Pancreas (tissue), 10 donors: ENCODE measurements around the gene AK3. TPM values are rescaled to one million over a fixed set of nuclear protein-coding genes. Genes with fewer than 3 reads are reported as not detected.
A peak's percentile ranks its signal among the peaks of the same experiment; 100 is the strongest.
"Not testable (repeated sequence)": the region's sequence is repeated elsewhere in the genome, so short reads cannot be mapped to it uniquely, and the experiment has no call there.

Source experiments
- ATAC-seq, 4 donors: fragments of 200-7000 bp; cut with Tn5 transposase; one replicate each; pipeline versions ENCODE4 v1.8.0 to v1.9.1; 2020; ENCODE audit warnings: mild to moderate bottlenecking in 4 of 4, moderate library complexity in 4 of 4
- DNase-seq, 6 donors: peaks; one replicate each; pipeline ENCODE4 v3.0.0-alpha.2; 2020
- FAIRE-seq: peaks from 2 replicates; lab custom pipeline; 2012; peaks lifted over from hg19 to GRCh38; lab: Jason Lieb, UNC
- H3K27ac ChIP-seq, 4 donors: fragments of 200-600 bp; sonication (generic); 1 replicate in 3 of 4; 2 replicates in 1 of 4; pipeline versions ENCODE4 v1.5.0 to v1.8.0; 2020
- H3K27me3 ChIP-seq, 4 donors: fragments of 200-600 bp; one replicate each; pipeline ENCODE4 v1.8.0; 2021
- H3K36me3 ChIP-seq, 3 donors: fragments of 200-600 bp; sonication (generic) in 1 of 3; one replicate each; pipeline versions ENCODE4 v1.5.0 to v1.8.0; 2020 to 2021
- H3K4me1 ChIP-seq, 3 donors: fragments of 200-600 bp; one replicate each; pipeline ENCODE4 v1.8.0; 2021
- H3K4me3 ChIP-seq, 4 donors: fragments of 200-600 bp; sonication (generic) in 2 of 4; one replicate each; pipeline versions ENCODE4 v1.5.0 to v1.8.0; 2020 to 2021
- H3K9me3 ChIP-seq, 4 donors: fragments of 200-600 bp; one replicate each; pipeline ENCODE4 v1.8.0; 2021
- WGBS, 2 donors: extraction: QIAGEN DNeasy Blood & Tissue Kit; methylation state at CpG; one replicate each; pipeline ENCODE4 v1.1.7; 2013; 5-methylcytosine and 5-hydroxymethylcytosine counted together
- intact Hi-C, 3 donors: fragments of 100-400 bp; cut with DNase I; formaldehyde crosslinking; loops; one replicate each; pipeline versions ENCODE4 v1.11.1 to v1.14.2; 2022
- polyA plus RNA-seq, 2 donors: library from polyadenylated mRNA; stranded (reverse); fragments of 200-250 nt; gene quantifications; one replicate each; pipeline ENCODE4 v1.2.3, GENCODE V29; 2013
- total RNA-seq, 6 donors: library from RNA; stranded (reverse); fragmentation: NEBNext Ultra II Directional in 4 of 6; extraction: Animal tissue kit (Norgen Biotek cat#: 25700) in 4 of 6; gene quantifications; one replicate each; pipeline versions ENCODE4 v1.2.1 to v1.2.4, GENCODE V29; 2021 to 2023
- TF ChIP-seq, protein P1 (sequence below), 4 donors: fragments of 200-600 bp; sonication (generic) in 3 of 4; IDR thresholded peaks; one replicate each; pipeline versions ENCODE4 v1.5.0 to v1.8.0; 2021; ENCODE audit warnings: antibody characterized with exemption in 4 of 4
- donor health status: healthy with polysubstance abuse.
- donor health status: DM: no; HTN: no; CAD: no; lungs with moderate emphysema.
- donor health status: DM: no; HTN: no; CAD: no.
- donor health status: control.
- donor health status: control.
- donor health status: Bipolar disorder and iron deficiency.
- donor health status: DM: yes; HTN: yes; CAD: no.
- donor health status: DM: no; HTN: no; CAD: no.
- donor health status: DM: no; HTN: no; CAD: no.
- donor health status: DM: yes; HTN: yes; CAD: no.

AK3 gene
- total and polyA plus RNA-seq, 8 donors = 16.2 to 34.5 (median 23.0) TPM

DNA sequence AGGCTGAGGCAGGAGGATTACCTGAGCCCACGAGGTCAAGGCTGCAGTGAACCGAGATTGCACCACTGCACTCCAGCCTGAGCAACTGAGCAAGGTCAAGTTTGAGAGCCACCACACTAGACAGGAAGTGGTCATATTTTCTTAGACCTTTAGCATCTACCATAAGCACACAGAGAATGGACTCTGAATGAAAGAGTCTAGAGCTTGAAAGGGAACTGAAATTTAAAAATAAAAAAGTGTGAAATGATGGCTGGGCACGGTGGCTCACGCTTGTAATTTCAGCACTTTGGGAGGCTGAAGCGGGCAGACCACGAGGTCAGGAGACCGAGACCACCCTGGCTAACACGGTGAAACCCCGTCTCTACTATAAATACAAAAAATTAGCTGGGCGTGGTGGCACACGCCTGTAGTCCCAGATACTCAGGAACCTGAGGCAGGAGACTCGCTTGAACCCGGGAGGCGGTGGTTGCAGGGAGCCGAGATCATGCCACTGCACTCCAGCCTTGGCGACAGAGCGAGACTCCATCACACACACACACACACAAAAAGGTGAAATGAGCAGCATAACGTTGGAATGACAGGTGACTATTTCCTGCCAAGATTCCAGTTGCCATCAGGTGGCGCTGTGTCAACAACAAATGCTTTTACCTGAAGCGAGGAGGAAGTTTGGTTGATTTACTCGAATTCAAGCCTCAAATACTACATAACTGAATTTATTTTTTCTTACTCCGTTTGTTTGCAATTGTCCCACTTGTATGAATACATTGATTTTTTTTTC, 21.3 kb upstream of the AK3 start:
- 14 to 16% methylated on average over 22 of the region's 22 CpGs for WGBS, 2 donors
- TF ChIP-seq, protein P1, sequence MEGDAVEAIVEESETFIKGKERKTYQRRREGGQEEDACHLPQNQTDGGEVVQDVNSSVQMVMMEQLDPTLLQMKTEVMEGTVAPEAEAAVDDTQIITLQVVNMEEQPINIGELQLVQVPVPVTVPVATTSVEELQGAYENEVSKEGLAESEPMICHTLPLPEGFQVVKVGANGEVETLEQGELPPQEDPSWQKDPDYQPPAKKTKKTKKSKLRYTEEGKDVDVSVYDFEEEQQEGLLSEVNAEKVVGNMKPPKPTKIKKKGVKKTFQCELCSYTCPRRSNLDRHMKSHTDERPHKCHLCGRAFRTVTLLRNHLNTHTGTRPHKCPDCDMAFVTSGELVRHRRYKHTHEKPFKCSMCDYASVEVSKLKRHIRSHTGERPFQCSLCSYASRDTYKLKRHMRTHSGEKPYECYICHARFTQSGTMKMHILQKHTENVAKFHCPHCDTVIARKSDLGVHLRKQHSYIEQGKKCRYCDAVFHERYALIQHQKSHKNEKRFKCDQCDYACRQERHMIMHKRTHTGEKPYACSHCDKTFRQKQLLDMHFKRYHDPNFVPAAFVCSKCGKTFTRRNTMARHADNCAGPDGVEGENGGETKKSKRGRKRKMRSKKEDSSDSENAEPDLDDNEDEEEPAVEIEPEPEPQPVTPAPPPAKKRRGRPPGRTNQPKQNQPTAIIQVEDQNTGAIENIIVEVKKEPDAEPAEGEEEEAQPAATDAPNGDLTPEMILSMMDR (IDR thresholded peaks at IDR 0.05) = peak; percentile 57 to 75 (median 66)
- peak; percentile 32 for FAIRE-seq

DNA sequence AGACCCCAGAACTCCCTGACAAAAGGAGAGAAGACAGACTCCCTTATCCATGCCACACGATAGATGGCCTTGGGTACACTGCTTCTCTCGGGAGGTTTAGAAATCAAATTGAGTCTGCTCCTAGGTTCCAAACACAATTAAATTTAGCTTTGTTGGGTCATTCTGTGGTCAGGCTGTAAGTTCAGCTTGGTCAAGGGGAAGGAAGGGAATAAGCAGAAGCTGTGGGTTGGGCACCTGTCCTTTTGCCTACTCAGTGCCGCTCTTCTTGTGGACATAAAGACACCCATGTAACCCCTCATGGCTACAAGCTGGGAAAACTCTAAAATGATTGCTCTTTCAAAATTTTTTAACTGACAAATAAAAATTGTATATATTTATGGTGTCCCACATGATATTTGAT, 19.1 kb upstream of the AK3 start:
- FAIRE-seq = no peak
- no peaks in the 10 kb centered on the region for H3K9me3 ChIP-seq
- H3K27ac ChIP-seq = no peak overlapping the region
- DNase-seq = no peak
- intact Hi-C loops = loop anchor here in 1 of 3 donors (10.0 kb wide), 1 partner anchor 225 kb away; the partner anchor contains the start of gene JAK2
- H3K4me3 ChIP-seq = no peak overlapping the region
- WGBS, 2 donors = 73 to 76% methylated on average over 3 of the region's 3 CpGs
- peak in 2 of 4 donors; percentile 30 to 43 for ATAC-seq
- TF ChIP-seq, protein P1 (IDR thresholded peaks at IDR 0.05) = no peak
- no peaks in the 10 kb centered on the region for H3K36me3 ChIP-seq
- no peaks in the 10 kb centered on the region for H3K27me3 ChIP-seq
- peaks cover 0 to 10% (median 0%) of the 10 kb centered on the region in 3 donors for H3K4me1 ChIP-seq

More for the DNA sequence above, 21.3 kb upstream of the AK3 start:
- Histone ChIP-seq H3K27me3 (no peaks in the 10 kb centered on the region), H3K4me1 (peaks cover 0 to 10% (median 0%) of the 10 kb centered on the region in 3 donors), H3K9me3 (no peaks in the 10 kb centered on the region), H3K4me3 (peak overlapping the region in 2 of 4 donors; percentile 8 to 28), H3K36me3 (no peaks in the 10 kb centered on the region), H3K27ac (peak overlapping the region in 2 of 4 donors; percentile 24 to 63)
- intact Hi-C loops = loop anchor here in 1 of 3 donors (10.0 kb wide), 1 partner anchor 223 kb away; the partner anchor contains the start of gene JAK2
- ATAC-seq (peak; percentile 89 to 92 (median 90)), DNase-seq (peak; percentile 57 to 86 (median 76))

DNA sequence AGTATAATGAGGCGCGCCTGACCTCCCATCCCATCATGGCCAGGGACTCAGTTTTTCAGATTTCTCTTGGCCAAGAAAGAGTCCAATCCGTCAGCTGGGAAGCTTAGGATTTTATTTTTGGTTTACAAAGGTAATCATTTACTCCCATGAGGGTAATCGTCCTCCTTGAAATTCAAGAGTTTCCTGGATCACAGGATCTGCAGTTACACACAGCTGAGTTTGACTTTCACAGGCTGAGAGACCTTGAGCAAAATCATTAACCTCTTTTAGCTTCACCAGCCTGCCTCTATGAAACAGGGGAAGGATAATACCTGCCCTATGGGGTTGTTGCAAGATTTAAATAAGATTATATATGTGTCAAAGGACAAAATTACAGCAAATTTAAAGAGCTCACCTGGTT, 15.4 kb upstream of the AK3 start:
- DNase-seq (no peak), FAIRE-seq (no peak), ATAC-seq (peak; percentile 44 to 69 (median 50))
- no peak overlapping the region for H3K27ac ChIP-seq
- TF ChIP-seq, protein P1 (IDR thresholded peaks at IDR 0.05) = no peak
- H3K9me3 ChIP-seq = no peaks in the 10 kb centered on the region
- intact Hi-C loops = no loop called here
- H3K27me3 ChIP-seq = no peaks in the 10 kb centered on the region
- 45 to 51% methylated on average over 4 of the region's 4 CpGs for WGBS, 2 donors
- H3K36me3 ChIP-seq = no peaks in the 10 kb centered on the region
- H3K4me1 ChIP-seq = no peaks in the 10 kb centered on the region
- H3K4me3 ChIP-seq = no peak overlapping the region

DNA sequence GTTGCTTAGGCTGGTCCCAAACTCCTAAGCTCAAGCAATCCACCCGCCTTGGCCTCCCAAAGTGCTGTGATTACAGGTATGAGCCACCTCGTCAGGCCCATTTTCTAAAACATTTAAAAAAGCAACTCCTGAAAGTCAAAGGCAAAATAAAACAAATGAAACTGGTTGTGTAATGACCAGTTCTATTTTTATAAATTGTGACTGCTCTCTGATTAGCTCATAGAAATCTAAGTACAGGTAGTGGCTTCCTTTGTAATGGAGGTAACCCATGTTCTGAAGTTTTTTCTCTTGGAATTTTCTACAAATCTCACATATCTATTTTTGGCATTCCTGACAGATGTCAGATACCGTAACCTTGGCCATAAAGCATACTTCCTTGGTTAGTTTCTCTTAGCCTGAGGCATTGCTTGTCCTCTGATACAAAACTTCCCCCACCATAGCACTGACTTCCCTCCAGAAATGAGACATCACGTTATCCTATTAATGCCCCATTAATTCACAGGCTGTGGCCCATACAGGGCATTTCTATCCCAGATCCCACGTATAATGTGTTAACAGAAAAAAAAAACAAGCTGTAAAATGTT, 14.1 kb upstream of the AK3 start:
- intact Hi-C loops = no loop called here

DNA sequence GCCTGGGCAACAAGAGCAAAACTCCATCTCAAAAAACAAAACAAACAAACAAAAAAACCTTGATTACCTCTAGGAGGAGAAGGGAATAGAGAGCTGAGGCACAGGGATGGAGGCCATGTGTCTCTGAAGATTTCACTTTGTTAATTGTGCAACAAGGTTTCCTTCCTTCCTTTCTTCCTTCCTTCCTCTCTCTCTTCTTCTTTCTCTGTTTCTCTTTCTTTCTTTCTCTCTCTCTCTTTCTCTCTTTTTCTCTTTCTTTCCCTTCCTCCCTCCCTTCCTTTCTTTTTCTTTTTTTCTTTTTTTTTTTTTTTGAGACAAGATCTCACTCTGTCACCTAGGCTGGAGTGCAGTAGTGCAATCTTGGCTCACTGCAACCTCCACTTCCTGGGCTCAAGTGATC, 13.5 kb upstream of the AK3 start:
- H3K27me3 ChIP-seq, H3K27ac ChIP-seq, ATAC-seq, H3K4me1 ChIP-seq, intact Hi-C loops, FAIRE-seq, H3K36me3 ChIP-seq, DNase-seq, H3K9me3 ChIP-seq, H3K4me3 ChIP-seq: not testable (repeated sequence)

More for the DNA sequence above, 14.1 kb upstream of the AK3 start:
- ATAC-seq (no peak), FAIRE-seq (no peak), DNase-seq (no peak)
- no peaks in the 10 kb centered on the region for H3K27me3 ChIP-seq
- TF ChIP-seq, protein P1 (IDR thresholded peaks at IDR 0.05) = no peak
- H3K9me3 ChIP-seq = no peaks in the 10 kb centered on the region
- no peaks in the 10 kb centered on the region for H3K36me3 ChIP-seq
- no peaks in the 10 kb centered on the region for H3K4me1 ChIP-seq
- 65 to 73% methylated on average over 5 of the region's 5 CpGs for WGBS, 2 donors
- no peak overlapping the region for H3K27ac ChIP-seq
- H3K4me3 ChIP-seq = no peak overlapping the region
